ENCODE results near the gene MANEA. TPM values are rescaled to one million over a fixed set of nuclear protein-coding genes. Genes with fewer than 3 reads are reported as not detected.

Gene MANEA
- total and polyA plus RNA-seq, 2 of the 8 experiments (the other 6 are each of a cell fraction or from before 2014, with no cell fraction given): 2.8 to 10.4 TPM

DNA sequence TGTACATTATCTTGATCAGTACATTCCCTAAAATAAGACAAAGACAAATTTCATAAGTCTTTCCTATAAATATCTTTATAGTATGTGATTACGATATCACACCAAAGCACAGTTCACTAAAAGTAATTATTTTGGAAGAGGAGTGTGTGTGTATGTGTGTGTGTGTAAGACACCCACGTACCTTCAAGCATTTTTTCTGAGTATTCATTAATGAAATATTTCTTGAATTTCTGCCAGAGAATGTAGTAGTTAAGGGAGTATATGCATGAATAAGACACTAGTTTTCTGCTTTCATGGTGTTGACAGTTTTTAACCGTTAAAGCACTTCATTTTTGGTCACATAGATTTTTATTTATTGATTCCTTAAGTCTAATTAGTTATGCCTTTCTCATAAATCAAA, 36.8 kb downstream of the MANEA start (continued):
- TF ChIP-seq RNF2 (IDR thresholded peaks at IDR 0.05; ENCODE audit: borderline replicate concordance, low read depth, low read length, missing control alignments, poor library complexity, severe bottlenecking): no peak
- TF ChIP-seq EZH2 (IDR thresholded peaks at IDR 0.05; ENCODE audit: low read depth, low read length, severe bottlenecking): no peak
- TF ChIP-seq, protein P1, sequence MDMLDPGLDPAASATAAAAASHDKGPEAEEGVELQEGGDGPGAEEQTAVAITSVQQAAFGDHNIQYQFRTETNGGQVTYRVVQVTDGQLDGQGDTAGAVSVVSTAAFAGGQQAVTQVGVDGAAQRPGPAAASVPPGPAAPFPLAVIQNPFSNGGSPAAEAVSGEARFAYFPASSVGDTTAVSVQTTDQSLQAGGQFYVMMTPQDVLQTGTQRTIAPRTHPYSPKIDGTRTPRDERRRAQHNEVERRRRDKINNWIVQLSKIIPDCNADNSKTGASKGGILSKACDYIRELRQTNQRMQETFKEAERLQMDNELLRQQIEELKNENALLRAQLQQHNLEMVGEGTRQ (IDR thresholded peaks at IDR 0.05; ENCODE audit: low read length): no peak
- no peak for TF ChIP-seq RBBP5 (IDR thresholded peaks at IDR 0.05; ENCODE audit: borderline replicate concordance, low read depth, low read length)
- no peak for TF ChIP-seq BCL11A (IDR thresholded peaks at IDR 0.05; ENCODE audit: low read depth in 2 of 2, low read length in 2 of 2)
- no peak for TF ChIP-seq CBX5 (IDR thresholded peaks at IDR 0.05; ENCODE audit: low read depth, low read length)
